ENCODE data around the gene HNRNPR.
"Not testable (repeated sequence)": the region's sequence is repeated elsewhere in the genome, so short reads cannot be mapped to it uniquely, and the experiment has no call there.

Gene HNRNPR

DNA sequence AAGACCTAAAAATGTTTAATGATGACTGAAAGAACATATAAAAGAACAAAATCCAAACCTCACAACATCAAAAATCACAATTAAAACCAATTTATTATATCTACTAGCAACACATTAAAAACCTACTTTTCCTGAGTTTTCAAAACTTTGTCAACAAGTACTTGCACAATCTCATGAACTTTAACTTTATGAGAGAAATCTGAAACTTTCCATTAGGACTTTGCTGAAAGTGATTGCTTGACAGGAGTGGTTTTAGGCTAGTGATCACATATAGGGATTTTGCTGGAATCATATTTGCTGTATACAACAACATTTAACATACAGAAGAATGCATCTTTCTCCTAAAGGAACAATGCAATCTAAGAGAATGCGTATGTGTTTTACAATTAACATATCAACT lies 13.2 kb downstream of the HNRNPR start:
- DNase-seq (ENCODE audit: low read depth): no peak

DNA sequence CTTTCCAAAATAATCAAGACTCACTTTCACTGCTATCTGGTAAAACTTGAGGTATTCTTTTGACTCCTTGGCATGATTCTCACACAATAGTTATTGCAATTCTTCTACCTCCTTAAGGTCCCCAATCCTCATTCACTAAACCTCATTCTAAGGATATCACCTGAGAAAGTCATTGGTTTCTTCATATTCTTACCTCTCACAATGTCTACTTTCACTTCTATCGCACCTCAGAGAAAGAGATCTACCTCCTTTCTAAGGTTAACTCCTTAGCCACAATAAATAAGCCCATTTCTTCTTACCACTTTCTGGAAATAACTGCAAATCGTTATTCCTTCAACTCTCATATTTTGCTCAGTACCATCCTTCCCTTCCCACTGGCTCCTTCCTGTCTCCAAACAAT lies 18.7 kb downstream of the HNRNPR start:
- DNase-seq (ENCODE audit: low read depth): no peak

DNA sequence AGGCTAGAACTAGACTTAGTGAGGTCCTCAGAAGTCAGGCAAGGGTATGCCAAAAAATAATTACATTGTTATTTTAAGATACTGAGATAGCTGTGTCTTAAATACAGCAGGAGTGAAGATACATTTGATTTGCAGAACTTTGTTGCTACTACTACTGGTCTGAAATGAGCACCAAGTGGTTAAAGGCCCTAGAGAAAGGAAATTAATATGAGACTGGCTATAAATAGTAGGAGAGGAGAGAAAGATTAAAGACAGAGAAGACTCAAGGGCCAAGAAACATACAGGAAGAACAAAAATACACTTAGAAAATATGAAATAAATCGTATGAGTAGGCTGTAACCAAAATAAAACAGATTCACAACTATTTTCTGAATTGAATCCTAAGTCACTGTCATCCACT lies 21.3 kb downstream of the HNRNPR start:
- DNase-seq (ENCODE audit: low read depth): no peak

DNA sequence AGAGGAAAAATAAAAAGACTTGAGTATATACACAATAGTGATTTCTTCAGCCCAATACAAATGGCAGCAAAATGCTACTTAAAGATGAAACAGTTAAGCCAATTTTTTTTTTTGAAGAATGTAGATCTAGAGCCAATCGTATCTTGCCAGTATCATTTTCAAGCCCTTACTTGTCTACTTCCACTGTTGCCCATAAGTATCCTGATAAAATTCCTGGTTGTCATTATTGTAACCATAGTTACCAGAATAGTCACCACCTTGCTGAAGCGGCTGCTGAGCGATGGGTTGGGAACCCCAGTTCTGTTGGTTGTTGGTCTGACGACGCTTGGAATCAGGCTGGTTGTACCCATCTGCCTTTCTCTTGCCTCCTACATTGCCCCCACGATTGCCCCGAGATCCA lies 33.8 kb downstream of the HNRNPR start:
- DNase-seq (ENCODE audit: low read depth): not testable (repeated sequence)

DNA sequence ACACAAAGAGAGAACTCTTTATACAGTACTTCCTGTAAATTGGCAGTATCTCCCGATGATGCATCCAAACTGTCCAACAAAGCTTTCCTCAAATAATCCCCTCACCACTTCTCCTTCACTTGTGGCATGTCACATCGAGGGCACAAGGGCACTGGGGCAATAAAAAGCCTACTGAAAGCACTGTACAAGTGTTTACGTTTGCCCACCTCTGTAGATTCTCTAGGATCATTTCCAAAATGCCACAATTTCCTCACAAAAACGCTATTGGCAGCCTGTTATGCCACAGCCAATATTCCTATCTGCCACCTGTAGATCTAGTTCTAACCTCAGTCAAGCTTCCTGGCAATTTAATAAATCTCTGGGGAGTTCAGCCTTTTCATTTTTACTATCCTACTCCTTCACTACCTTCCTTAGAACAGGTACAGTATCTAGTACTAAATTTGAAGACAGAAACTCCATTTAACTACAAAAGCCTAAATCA lies 39.9 kb downstream of the HNRNPR start:
- no peak for DNase-seq (ENCODE audit: low read depth)

DNA sequence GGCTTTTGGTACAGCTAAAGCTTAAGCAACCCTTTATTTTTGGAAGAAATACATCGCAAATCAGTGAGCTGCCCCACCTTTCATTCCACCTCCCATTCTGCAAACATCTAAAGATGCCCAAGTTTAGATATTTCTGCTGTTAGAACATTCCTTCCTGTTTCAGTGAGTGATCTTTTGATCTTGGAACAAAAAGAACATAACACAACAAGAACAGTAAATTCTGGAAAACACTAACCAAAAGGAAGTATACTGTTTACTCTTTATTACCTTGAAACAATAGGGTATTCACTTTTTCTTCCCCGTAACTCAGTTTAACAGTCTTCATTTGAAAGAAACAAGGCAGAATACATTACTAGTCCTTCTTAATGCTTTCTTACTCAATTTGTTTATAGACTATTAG lies 40.6 kb downstream of the HNRNPR start:
- DNase-seq (ENCODE audit: low read depth): no peak

DNA sequence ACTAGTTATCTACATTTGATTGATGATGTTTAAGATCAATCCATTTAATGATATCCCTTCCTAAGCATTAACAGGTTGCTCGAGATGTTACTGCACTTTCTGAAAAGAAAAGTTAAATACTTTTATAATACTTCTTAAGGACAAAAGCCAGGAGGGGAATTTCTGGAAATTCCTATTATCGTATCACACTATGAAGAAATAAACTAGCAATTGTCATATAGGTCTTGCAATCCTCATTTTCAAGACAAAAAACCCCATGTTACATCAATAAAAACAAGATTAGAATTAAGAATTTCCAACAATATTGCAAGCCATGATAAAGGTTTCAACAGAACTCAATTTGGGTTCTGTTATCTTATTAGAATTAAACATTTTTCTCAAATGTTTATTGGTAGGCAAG lies 47.2 kb downstream of the HNRNPR start:
- DNase-seq (ENCODE audit: low read depth): no peak

DNA sequence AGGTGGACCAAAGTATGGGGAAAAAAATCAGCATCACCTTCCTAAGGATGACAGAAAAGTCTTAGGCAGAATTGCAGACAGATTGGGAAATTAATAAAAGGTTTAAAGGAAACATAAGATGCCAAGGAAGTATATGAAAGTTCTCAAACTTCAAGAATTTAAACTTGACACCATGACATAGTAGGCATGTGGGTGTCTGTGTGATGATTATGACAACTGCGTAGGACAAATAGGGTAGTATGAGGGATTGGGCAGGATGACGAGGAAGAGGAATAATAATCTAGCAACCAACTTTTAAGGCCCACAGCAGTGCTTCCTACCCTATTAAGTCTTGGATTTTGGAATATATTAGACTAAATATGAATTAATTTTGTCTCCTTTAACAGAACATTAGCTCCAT lies 52.4 kb downstream of the HNRNPR start:
- no peak for DNase-seq (ENCODE audit: low read depth)

DNA sequence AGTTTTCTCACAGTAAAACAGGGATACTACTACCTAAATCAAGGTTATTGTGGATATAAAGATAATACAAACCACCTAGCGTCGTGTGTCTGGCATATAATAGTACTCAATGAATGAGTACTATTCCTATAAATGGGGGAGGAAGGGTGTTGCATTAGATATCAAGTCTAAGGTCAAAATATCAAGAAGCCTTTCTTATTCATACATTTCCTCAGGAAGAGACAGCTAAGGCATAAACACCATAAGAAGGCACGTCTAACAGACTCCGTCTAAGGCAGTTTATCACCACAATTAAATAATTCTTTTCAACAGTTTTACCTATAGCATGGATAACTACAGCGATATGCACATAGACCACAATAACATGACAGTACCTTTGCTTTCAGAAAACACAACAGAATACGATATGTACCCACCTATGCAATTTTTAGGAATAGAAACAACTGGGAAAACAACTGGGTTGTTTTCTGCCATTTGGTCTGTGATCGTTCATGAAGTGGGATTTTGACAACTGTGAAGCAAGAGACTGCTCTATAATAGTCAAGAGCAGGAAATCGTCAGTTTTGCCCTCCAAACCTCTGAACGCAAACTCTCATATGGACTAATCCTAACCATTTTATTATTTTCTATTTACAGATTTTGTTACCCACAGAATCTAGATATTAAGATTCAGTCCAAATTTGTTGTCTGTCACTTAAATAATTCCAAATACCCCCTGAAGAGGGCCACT lies 53.1 kb downstream of the HNRNPR start:
- no peak for DNase-seq (ENCODE audit: low read depth)

DNA sequence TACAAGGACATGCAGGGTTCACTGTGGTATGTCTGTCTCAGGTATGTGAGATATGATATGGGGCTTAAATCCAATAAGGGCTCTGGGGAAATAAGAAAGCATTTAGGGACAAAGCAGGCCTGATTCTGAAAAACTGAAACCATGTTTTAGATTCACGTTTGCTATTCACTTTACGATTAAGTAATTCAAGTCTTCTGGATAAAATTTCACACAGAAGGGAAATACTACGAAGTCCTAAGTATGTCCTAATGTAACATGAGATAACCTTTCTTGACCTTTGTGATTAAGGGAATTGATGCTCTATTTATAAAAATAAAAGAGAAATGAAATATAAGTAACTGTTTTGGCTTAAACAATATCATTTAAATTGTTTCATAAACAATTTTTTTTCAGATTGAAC lies 55.4 kb downstream of the HNRNPR start:
- DNase-seq (ENCODE audit: low read depth): no peak

DNA sequence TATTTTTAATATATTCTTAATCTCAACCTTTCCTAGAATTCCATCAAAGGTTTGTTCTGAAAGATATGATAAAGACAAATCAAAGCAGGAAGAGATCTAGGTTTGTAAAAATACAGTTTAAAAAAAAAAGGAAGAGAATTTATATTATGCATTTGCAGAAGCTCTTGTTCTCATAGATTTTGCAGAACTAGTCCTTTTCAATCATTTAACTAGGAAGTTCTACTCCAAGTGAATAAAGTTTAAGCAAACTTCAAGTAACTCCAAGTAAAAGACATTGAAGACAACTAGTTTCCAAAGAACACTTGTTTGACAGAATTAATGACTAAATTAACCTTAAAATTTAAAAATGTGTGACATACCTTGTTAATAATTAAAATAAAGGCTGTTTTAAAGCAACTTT lies 55.9 kb downstream of the HNRNPR start:
- DNase-seq (ENCODE audit: low read depth): no peak

DNA sequence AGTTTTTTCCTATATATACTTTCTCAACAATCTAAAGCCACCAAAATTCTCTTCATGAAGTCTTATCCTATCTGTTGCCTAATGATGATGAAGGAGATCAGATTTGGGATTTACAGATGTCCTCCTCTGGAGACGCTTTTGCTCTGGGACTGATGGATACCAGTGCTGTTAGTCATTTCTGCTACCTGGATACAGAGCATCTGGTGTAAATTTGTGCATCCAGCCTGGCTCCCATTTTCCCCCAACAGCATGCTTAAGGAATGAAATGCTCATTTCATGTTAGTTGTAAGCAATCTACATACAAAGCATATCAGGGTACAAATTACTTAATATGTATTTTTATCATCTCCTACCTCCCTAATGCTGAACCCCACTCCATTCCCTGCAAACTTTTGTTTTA lies 57.7 kb downstream of the HNRNPR start:
- no peak for DNase-seq (ENCODE audit: low read depth)

DNA sequence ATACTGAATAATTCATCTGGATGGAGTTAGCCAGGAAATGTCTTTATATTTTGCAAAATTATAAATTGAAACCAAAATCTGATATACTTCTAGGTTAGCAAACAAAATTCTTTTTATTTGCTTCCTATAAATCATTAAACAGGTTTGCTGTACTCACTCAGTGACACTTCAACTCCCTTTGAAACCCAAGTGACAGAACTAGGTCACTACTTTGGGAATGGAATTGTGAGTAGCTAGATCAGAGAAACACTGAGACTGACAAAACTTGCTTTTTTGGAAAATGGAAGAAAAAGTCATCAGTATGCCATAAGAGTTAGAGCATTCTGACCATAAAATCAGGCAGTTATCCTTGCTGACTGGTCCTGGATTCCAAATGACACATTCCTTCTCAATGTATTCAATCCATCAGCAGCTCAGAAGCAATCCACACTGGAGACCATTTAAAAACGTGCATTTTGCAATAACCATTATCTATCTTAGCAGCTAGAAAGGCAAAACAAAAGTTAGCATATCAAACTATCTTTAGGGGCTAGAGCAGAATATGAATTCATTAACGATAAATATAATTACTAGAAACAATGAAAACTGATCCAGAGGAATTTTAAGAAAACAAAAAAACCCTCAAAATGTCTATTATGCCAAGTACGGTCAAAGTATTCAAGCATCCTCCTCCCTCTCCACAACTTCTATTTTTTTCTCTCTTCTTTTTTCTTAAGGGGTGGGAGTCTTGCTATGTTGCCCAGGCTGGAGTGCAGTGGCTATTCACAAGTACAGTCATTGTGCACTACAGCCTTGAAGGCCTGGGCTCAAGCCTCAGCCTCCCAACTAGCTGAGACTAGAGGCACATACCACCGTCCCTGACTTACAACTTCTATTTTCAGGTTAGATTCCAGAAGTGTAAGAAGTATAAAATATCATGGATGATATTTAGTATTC lies 60.1 kb downstream of the HNRNPR start:
- DNase-seq (ENCODE audit: low read depth): no peak

DNA sequence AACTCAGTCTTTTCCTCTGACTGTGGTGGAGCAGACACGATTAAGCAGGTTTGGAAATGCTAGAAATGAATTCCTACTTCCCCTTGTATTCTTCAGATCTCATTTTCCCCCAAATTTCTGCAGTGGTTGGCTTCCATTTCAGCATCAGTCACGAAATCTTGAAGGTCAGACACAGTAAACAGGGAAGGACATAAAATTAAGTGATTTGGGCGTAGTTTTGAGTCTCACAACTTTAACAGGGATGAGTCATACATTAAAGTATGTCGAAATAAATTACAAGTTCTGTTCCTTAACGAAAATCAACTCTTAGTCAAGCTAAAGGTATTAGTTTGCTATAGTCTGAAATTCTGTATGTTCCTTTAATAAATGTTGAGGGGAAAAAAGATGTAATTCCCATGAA lies 61.1 kb downstream of the HNRNPR start:
- DNase-seq (ENCODE audit: low read depth): no peak

DNA sequence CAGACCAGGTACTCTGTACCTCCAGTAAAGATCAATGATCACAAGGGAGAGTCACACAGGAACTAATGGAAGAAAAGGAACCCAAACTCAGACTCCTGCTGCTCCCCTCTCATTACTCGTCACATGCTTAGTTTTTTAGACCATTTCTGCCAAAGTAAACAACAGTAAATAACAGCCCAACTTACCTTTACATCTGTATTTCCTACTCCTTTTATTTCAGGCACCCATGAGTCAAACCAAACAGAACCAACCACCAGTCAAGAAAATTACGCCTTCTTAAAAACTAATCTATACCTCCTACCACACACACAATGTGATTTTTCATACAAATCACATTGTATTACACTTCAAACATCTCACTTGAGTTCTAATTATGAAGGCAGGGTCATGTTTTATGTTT lies 65.4 kb downstream of the HNRNPR start:
- no peak for DNase-seq (ENCODE audit: low read depth)

DNA sequence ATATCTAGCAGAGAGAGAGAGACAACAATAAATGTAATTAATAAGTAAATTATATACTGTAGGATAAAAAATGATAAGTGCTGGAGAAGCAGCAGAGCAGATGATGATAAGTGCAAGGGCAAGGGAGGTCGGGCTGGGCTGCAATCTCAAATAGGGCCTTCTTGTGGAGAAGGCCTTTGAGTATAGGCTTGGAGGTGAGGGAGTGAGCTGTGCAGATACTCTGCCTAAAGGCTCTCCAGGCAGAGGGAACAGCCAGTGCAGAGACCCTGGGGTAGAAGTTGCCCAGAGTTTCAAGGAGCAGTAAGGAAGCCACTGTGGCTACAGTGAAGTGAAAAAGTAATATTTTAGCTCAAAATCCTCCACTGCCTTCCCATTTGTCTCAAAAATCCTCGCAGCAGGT lies 67.6 kb downstream of the HNRNPR start:
- no peak for DNase-seq (ENCODE audit: low read depth)

DNA sequence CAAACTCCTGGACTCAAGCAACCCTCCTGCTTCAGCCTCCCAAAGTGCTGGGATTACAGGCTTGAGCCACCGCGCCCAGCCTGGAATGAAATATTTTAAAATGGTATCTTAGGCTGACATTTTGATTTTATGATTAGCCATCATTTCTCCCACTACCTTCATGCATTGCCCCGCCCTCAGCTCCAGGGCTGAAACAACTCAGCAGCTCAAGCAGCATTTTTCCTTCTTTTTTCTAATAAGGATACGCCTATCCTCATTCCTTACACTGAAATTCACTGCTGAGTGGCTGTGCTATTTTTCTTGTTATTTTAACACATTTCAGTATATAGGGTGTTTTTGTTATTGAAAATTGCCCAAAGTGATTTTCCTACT lies 70.0 kb downstream of the HNRNPR start:
- DNase-seq (ENCODE audit: low read depth): no peak

DNA sequence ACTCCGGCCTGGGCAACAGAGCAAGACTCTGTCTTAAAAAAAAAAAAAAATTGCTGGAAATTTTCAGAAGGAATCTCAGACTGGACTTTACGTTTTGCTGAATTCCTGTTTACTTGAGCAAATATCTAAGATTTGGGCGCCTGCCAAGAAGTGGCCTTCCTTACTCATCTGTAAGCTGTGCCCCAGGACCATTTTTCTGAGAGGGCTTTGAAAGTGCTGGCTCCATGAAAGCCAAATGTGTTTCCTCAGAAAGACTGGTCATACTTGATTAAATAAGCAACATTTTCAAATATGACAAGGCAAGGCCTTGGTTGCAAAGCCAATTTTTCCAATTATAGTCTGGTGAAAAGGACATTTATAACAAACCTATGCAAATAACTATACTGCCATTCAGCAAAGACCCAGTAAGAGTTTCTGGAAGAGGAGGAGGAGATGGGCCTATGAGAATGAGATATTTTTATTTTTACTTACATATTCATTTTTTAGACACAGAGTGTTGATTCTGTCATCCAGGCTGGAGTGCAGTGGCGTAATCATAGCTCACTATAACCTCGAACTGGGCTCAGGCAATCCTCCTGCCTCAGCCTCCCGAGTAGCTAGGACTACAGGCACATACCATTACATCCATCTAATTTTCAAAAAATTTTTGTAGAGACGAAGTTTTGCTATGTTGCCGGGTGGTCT lies 70.5 kb downstream of the HNRNPR start:
- DNase-seq (ENCODE audit: low read depth): no peak

DNA sequence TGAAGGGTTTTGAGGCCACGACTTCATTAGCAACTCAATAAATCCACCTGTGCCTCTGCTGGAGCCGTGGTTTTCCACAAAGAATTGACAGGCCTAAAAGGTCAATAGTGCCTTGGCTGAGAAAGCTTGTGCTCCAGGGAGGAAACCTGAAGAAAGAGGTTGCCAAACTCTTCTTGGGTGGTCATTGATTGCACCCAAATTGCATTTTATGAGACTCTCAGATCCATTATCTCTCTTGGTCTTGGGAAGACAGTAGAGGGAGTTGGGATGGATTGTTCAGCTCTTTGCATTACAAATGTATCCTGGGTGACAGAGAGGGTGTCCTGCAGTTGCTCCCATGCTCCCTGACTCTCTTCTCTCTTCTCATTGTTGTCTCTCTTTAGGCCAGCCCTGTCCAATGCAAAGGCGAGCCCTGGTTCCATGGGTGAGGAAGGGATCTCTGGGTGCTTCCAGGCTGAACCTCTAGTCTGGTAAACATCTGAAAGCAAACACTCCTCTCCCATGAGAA lies 80.7 kb downstream of the HNRNPR start:
- no peak for DNase-seq (ENCODE audit: low read depth)

DNA sequence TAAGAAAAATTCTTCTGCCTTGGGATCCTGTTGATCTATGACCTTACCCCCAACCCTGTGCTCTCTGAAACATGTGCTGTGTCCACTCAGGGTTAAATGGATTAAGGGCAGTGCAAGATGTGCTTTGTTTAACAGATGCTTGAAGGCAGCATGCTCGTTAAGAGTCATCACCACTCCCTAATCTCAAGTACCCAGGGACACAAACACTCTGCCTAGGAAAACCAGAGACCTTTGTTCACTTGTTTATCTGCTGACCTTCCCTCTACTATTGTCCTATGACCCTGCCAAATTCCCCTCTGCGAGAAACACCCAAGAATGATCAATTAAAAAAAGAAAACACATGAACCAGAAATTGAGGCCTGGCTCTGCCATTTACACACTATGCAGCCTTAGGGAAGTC lies 86.0 kb downstream of the HNRNPR start:
- DNase-seq (ENCODE audit: low read depth): not testable (repeated sequence)

DNA sequence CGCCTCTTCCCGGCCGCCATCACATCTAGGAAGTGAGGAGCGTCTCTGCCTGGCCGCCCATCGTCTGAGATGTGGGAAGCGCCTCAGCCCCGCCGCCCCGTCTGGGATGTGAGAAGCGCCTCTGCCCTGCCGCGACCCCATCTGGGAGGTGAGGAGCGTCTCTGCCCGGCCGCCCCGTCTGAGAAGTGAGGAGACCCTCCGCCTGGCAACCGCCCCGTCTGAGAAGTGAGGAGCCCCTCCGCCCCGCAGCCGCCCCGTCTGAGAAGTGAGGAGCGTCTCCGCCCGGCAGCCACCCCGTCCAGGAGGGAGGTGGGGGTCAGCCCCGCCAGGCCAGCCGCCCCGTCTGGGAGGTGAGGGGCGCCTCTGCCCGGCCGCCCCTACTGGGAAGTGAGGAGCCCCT lies 86.7 kb downstream of the HNRNPR start:
- not testable (repeated sequence) for DNase-seq (ENCODE audit: low read depth)
